HL-60 (cell line): ENCODE measurements around the gene NCAPG2.

Source experiments
- CTCF ChIP-seq: IDR thresholded peaks from one replicate; pipeline ENCODE4 v1.5.1; 2011; ENCODE audit warnings: low read length, control low read depth, inconsistent platforms; ENCODE audit not compliant: insufficient read depth
- POLR2AphosphoS5 ChIP-seq: IDR thresholded peaks from 2 replicates; pipeline ENCODE4 v1.6.1; 2012; ENCODE audit warnings: low read depth
- REST ChIP-seq: IDR thresholded peaks from 2 replicates; pipeline ENCODE4 v1.6.1; 2012; ENCODE audit warnings: low read depth; ENCODE audit not compliant: insufficient replicate concordance

- no peak for TF ChIP-seq CTCF
- no peak for TF ChIP-seq POLR2AphosphoS5
- no peak for TF ChIP-seq REST
These were observed 3.0 kb upstream of the NCAPG2 start for GRCh38 chr7:158707610-158708009.
